ENCODE results near the gene NUP133. TPM values are rescaled to one million over a fixed set of nuclear protein-coding genes. Genes with fewer than 3 reads are reported as not detected.
"Not testable (repeated sequence)": the region's sequence is repeated elsewhere in the genome, so short reads cannot be mapped to it uniquely, and the experiment has no call there.

NUP133 gene
- total RNA-seq, 4 donors from 2014 or later, result 18.4 to 30.8 (median 23.7) TPM

GRCh38 chr1:229403573-229403972 is 104.6 kb downstream of the NUP133 start:
- H3K4me3 ChIP-seq, result no peak overlapping the region
- no peaks in the 10 kb centered on the region for H3K9me3 ChIP-seq
- TF ChIP-seq CTCF (IDR thresholded peaks at IDR 0.05 in 4 of 5, conservative IDR thresholded peaks at IDR 0.05 in 1 of 5) (no peak), POLR2A (IDR thresholded peaks at IDR 0.05) (no peak)
- intact Hi-C loops (cut with DNase I; ENCODE audit: low total_unique reads), result no loop called here
- H3K36me3 ChIP-seq, result no peaks in the 10 kb centered on the region
- in situ Hi-C loops (cut with MboI; ENCODE audit: low sequenced_read_pairs in 4 of 4), result no loop called here
- no peaks in the 10 kb centered on the region for H3K27me3 ChIP-seq
- DNase-seq (no peak), ATAC-seq (no peak)
- H3K27ac ChIP-seq, result no peak overlapping the region
- H3K4me1 ChIP-seq, result peaks cover 17% of the 10 kb centered on the region in 2 donors

- no peak overlapping the region for H3K27ac ChIP-seq
- no peaks in the 10 kb centered on the region for H3K9me3 ChIP-seq
- no peak overlapping the region for H3K4me3 ChIP-seq
- in situ Hi-C loops (cut with MboI; ENCODE audit: low sequenced_read_pairs in 4 of 4) (no loop called here), intact Hi-C loops (cut with DNase I; ENCODE audit: low total_unique reads) (no loop called here)
- ATAC-seq (no peak), DNase-seq (no peak)
- no peaks in the 10 kb centered on the region for H3K36me3 ChIP-seq
- TF ChIP-seq POLR2A (IDR thresholded peaks at IDR 0.05), result no peak
- TF ChIP-seq CTCF (IDR thresholded peaks at IDR 0.05 in 4 of 5, conservative IDR thresholded peaks at IDR 0.05 in 1 of 5), result no peak
- peaks cover 11 to 12% of the 10 kb centered on the region in 2 donors for H3K4me1 ChIP-seq
- H3K27me3 ChIP-seq, result no peaks in the 10 kb centered on the region
Observed at GRCh38 chr1:229402993-229403392, 105.1 kb downstream of the NUP133 start.

- ATAC-seq; H3K9me3 ChIP-seq; H3K27me3 ChIP-seq; DNase-seq; H3K4me1 ChIP-seq; in situ Hi-C loops (cut with MboI; ENCODE audit: low sequenced_read_pairs in 4 of 4); intact Hi-C loops (cut with DNase I; ENCODE audit: low total_unique reads); H3K4me3 ChIP-seq; H3K27ac ChIP-seq; H3K36me3 ChIP-seq: not testable (repeated sequence)
Observed at GRCh38 chr1:229402329-229402728, 105.8 kb downstream of the NUP133 start.

GRCh38 chr1:229397762-229398161 is 110.4 kb downstream of the NUP133 start:
- H3K27ac ChIP-seq, result no peak overlapping the region
- DNase-seq (no peak), ATAC-seq (no peak)
- intact Hi-C loops (cut with DNase I; ENCODE audit: low total_unique reads) (no loop called here), in situ Hi-C loops (cut with MboI; ENCODE audit: low sequenced_read_pairs in 4 of 4) (no loop called here)
- H3K4me3 ChIP-seq, result no peak overlapping the region
- H3K27me3 ChIP-seq, result no peaks in the 10 kb centered on the region
- no peaks in the 10 kb centered on the region for H3K4me1 ChIP-seq
- H3K36me3 ChIP-seq, result no peaks in the 10 kb centered on the region
- H3K9me3 ChIP-seq, result no peaks in the 10 kb centered on the region
- no peak for TF ChIP-seq POLR2A (IDR thresholded peaks at IDR 0.05)
- no peak for TF ChIP-seq CTCF (IDR thresholded peaks at IDR 0.05 in 4 of 5, conservative IDR thresholded peaks at IDR 0.05 in 1 of 5)

GRCh38 chr1:229396585-229397206 is 111.4 kb downstream of the NUP133 start:
- no peak for DNase-seq
- intact Hi-C loops (cut with DNase I; ENCODE audit: low total_unique reads), result no loop called here
- TF ChIP-seq POLR2A (IDR thresholded peaks at IDR 0.05) (no peak), CTCF (IDR thresholded peaks at IDR 0.05 in 4 of 5, conservative IDR thresholded peaks at IDR 0.05 in 1 of 5) (no peak)
- in situ Hi-C loops (cut with MboI; ENCODE audit: low sequenced_read_pairs in 4 of 4), result no loop called here
- Histone ChIP-seq H3K4me1 (no peaks in the 10 kb centered on the region), H3K27me3 (no peaks in the 10 kb centered on the region), H3K36me3 (no peaks in the 10 kb centered on the region), H3K4me3 (no peak overlapping the region), H3K9me3 (no peaks in the 10 kb centered on the region), H3K27ac (no peak overlapping the region)
- ATAC-seq, result no peak

- H3K36me3 ChIP-seq; DNase-seq; intact Hi-C loops (cut with DNase I; ENCODE audit: low total_unique reads); H3K9me3 ChIP-seq; H3K27ac ChIP-seq; H3K27me3 ChIP-seq; H3K4me3 ChIP-seq; H3K4me1 ChIP-seq; in situ Hi-C loops (cut with MboI; ENCODE audit: low sequenced_read_pairs in 4 of 4); ATAC-seq: not testable (repeated sequence)
Observed at GRCh38 chr1:229394517-229394916, 113.6 kb downstream of the NUP133 start.

Measured in gastrocnemius medialis (tissue), 4 donors.